ENCODE data around the gene CLPX.
"Not testable (repeated sequence)": the region's sequence is repeated elsewhere in the genome, so short reads cannot be mapped to it uniquely, and the experiment has no call there.

CLPX gene

GRCh38 chr15:65154720-65155119 is 30.4 kb downstream of the CLPX start:
- DNase-seq (ENCODE audit: low read depth) = no peak

DNA sequence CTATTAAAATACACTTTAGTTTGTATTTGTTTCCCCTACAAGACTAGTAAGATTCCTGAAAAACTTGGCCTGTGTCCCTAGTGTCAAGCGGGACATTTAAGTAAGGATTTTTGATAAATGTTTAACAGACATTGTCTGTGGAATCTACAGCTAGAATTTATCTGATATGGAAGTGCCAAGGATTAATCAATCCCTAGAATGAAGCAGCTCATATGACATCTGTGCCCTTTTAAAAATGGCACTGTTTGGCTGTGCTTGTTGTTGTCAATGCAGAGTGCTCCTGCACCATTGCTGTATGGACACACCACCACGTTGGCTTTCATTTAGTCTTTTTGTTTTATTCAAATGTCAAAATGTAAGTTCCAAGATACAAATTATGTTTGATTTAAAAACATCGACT is 37.2 kb downstream of the CLPX start:
- TF ChIP-seq, protein P1, sequence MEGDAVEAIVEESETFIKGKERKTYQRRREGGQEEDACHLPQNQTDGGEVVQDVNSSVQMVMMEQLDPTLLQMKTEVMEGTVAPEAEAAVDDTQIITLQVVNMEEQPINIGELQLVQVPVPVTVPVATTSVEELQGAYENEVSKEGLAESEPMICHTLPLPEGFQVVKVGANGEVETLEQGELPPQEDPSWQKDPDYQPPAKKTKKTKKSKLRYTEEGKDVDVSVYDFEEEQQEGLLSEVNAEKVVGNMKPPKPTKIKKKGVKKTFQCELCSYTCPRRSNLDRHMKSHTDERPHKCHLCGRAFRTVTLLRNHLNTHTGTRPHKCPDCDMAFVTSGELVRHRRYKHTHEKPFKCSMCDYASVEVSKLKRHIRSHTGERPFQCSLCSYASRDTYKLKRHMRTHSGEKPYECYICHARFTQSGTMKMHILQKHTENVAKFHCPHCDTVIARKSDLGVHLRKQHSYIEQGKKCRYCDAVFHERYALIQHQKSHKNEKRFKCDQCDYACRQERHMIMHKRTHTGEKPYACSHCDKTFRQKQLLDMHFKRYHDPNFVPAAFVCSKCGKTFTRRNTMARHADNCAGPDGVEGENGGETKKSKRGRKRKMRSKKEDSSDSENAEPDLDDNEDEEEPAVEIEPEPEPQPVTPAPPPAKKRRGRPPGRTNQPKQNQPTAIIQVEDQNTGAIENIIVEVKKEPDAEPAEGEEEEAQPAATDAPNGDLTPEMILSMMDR (conservative IDR thresholded peaks at IDR 0.05; ENCODE audit: low read length) = no peak
- no peak for DNase-seq (ENCODE audit: low read depth)
- H3K4me3 ChIP-seq (ENCODE audit: low read length) = no peak overlapping the region

More at GRCh38 chr15:65154720-65155119, 30.4 kb downstream of the CLPX start:
- no peak overlapping the region for H3K4me3 ChIP-seq (ENCODE audit: low read length)
- TF ChIP-seq, protein P1 (conservative IDR thresholded peaks at IDR 0.05; ENCODE audit: low read length) = no peak

GRCh38 chr15:65146438-65146837 is 38.7 kb downstream of the CLPX start:
- H3K4me3 ChIP-seq (ENCODE audit: low read length) = no peak overlapping the region
- TF ChIP-seq, protein P1 (conservative IDR thresholded peaks at IDR 0.05; ENCODE audit: low read length) = no peak
- DNase-seq (ENCODE audit: low read depth) = no peak

DNA sequence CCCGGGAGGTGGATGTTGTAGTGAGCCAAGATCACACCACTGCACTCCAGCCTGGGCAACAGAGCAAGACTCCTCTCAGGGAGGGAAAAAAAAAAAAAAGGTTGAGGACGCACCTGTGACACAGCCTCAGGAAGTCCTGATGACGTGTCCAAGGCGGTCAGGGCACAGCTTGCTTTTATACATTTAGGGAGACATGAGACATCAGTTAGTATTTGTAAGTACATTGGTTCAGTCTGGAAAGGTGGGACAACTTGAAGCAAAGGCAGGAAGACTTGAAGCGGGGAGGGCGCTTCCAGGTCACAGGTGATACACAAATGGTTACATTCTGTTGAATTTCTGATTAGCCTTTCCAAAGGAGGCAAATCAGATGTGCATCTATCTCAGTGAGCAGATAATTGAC is 46.5 kb downstream of the CLPX start:
- H3K4me3 ChIP-seq (ENCODE audit: low read length) = not testable (repeated sequence)

DNA sequence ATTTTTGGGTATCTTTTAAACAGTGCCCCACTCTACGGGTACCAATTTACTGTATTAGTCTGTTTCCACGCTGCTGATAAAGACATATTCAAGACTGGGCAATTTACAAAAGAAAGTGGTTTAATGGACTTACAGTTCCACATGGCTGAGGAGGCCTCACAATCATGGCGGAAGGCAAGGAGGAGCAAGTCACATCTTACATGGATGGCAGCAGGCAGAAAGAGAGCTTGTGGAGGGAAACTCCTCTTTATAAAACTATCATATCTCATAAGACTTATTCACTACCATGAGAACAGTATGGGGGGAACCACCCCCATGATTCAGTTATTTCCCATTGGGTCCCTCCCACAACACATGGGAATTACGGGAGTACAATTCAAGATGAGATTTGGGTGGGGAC is 47.2 kb downstream of the CLPX start:
- DNase-seq (ENCODE audit: low read depth) = not testable (repeated sequence)

More for the DNA sequence above, 46.5 kb downstream of the CLPX start:
- DNase-seq (ENCODE audit: low read depth) = not testable (repeated sequence)

DNA sequence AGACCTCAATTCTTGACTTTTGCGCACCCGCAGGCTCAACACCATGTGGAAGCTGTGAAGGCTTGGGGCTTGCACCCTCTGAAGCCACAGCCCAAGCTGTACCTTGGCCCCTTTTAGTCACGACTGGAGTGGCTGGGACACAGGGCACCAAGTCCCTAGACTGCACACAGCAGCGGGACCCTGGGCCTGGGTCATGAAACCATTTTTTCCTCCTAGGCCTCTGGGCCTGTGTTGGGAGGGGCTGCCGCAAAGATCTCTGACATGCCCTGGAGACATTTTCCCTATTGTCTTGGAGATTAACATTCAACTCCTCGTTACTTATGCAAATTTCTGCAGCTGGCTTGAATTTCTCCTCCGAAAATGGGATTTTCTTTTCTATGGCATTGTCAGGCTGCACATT is 48.1 kb downstream of the CLPX start:
- H3K4me3 ChIP-seq (ENCODE audit: low read length); DNase-seq (ENCODE audit: low read depth): not testable (repeated sequence)

More for the DNA sequence above, 47.2 kb downstream of the CLPX start:
- H3K4me3 ChIP-seq (ENCODE audit: low read length) = not testable (repeated sequence)

- TF ChIP-seq, protein P1 (conservative IDR thresholded peaks at IDR 0.05; ENCODE audit: low read length) = no peak
- DNase-seq (ENCODE audit: low read depth) = no peak
- no peak overlapping the region; the same call in 1 of the 2 replicates for H3K4me3 ChIP-seq (ENCODE audit: low read length)
Measured at GRCh38 chr15:65134538-65134937, 50.6 kb downstream of the CLPX start.

DNA sequence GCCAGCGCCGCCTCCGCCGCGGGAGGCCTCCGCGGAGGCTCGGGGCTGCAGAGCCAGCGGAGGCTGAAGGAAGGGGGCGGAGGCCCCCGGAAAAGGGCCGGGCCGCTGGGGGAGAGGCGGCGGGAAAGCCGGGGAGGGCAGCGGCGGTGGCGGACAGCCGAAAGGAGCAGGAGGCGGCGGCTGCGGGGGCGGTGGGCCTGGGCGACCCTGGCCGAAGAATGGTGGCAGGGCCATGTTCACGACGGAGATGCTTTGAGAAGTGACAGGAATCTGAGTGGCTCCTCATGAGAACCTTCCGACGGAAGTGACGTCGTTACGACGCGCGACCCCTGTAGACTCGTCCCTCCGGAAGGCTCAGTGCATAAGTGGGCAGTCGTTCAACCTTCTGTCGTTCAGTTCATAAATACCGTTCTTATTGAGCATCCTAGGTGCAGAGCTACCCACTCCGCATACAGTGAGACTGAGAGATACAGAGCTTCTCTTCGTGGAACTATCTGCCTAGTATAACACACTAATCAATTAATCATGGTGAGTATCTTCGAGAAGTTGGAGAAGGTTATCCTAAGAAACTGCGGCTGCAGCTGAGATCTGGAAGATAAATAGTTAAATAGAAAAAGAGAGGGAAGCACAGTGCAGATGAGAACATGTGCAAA is 51.5 kb downstream of the CLPX start, which contains the start of gene PDCD7:
Gene PDCD7, minus strand, starts transcription at position 261 of the 653 bp plus-strand sequence. Its CDS starts 27 bp downstream, at position 234.
- TF ChIP-seq, protein P1 (conservative IDR thresholded peaks at IDR 0.05; ENCODE audit: low read length) = no peak

More for the DNA sequence above, 51.5 kb downstream of the CLPX start, which contains the start of gene PDCD7:
- peak; percentile 86 for DNase-seq (ENCODE audit: low read depth)
- peak within 1 kb of the TSS; percentile 60 for H3K4me3 ChIP-seq (ENCODE audit: low read length)
